ENCODE measurements around the gene ASPN. TPM values are rescaled to one million over a fixed set of nuclear protein-coding genes. Genes with fewer than 3 reads are reported as not detected.

Gene ASPN
- total and polyA plus RNA-seq, 2 of the 13 experiments (the other 11 are each of a cell fraction or from before 2014, with no cell fraction given), result not detected

GRCh38 chr9:92529124-92529523 lies 46.8 kb upstream of the ASPN start:
- Histone ChIP-seq H4K20me1 (ENCODE audit: insufficient read depth, low read length) (no peaks in the 10 kb centered on the region), H3K4me1 (ENCODE audit: insufficient read depth, low read length) (peaks cover 3% of the 10 kb centered on the region), H3K27me3 (ENCODE audit: control insufficient read depth in 1 of 2, insufficient read depth in 2 of 2, low read length in 2 of 2) (no peaks in the 10 kb centered on the region), H3K79me2 (ENCODE audit: insufficient read depth, low read length) (no peaks in the 10 kb centered on the region), H3K27ac (ENCODE audit: extremely low read length, insufficient read depth, low read length) (no peak overlapping the region), H3K4me3 (replicated peaks in 1 of 3; ENCODE audit: insufficient read depth in 1 of 3, low read depth in 2 of 3, low read length in 3 of 3) (no peak overlapping the region), H3K9ac (ENCODE audit: insufficient read depth, low read depth, low read length) (no peak overlapping the region), H3K36me3 (replicated peaks in 1 of 2; ENCODE audit: control insufficient read depth in 1 of 2, insufficient read depth in 2 of 2, low read length in 2 of 2) (no peaks in the 10 kb centered on the region), H3K4me2 (ENCODE audit: low read depth, low read length) (no peak overlapping the region), H3K9me3 (ENCODE audit: low read length) (no peaks in the 10 kb centered on the region), H2AFZ (ENCODE audit: low read length) (no peak overlapping the region)
- no peak for DNase-seq (ENCODE audit: low spot score)
- POLR2A ChIA-PET, result no interaction called here
- CTCF ChIA-PET (ENCODE audit: low intra/inter-chr PET ratio, low total read pairs), result no interaction called here
- intact Hi-C loops (cut with micrococcal nuclease; ENCODE audit: unreplicated experiment) (no loop called here), in situ Hi-C loops (cut with HindIII; ENCODE audit: extremely low pct_ligation_motif_present, low pct_unique_long_range_greater_than_20kb) (no loop called here)
- FAIRE-seq, result no peak
- BruUV-seq (replicated peaks), result no TSS peak
- no peak for TF ChIP-seq ARHGAP35 (CRISPR knock-in tag; IDR thresholded peaks at IDR 0.05; ENCODE audit: borderline replicate concordance)
- TF ChIP-seq, protein P1, sequence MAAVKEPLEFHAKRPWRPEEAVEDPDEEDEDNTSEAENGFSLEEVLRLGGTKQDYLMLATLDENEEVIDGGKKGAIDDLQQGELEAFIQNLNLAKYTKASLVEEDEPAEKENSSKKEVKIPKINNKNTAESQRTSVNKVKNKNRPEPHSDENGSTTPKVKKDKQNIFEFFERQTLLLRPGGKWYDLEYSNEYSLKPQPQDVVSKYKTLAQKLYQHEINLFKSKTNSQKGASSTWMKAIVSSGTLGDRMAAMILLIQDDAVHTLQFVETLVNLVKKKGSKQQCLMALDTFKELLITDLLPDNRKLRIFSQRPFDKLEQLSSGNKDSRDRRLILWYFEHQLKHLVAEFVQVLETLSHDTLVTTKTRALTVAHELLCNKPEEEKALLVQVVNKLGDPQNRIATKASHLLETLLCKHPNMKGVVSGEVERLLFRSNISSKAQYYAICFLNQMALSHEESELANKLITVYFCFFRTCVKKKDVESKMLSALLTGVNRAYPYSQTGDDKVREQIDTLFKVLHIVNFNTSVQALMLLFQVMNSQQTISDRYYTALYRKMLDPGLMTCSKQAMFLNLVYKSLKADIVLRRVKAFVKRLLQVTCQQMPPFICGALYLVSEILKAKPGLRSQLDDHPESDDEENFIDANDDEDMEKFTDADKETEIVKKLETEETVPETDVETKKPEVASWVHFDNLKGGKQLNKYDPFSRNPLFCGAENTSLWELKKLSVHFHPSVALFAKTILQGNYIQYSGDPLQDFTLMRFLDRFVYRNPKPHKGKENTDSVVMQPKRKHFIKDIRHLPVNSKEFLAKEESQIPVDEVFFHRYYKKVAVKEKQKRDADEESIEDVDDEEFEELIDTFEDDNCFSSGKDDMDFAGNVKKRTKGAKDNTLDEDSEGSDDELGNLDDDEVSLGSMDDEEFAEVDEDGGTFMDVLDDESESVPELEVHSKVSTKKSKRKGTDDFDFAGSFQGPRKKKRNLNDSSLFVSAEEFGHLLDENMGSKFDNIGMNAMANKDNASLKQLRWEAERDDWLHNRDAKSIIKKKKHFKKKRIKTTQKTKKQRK (IDR thresholded peaks at IDR 0.05; ENCODE audit: low read length), result no peak
- TF ChIP-seq CENPT (CRISPR knock-in tag; IDR thresholded peaks at IDR 0.05; ENCODE audit: low read depth), result no peak
- TF ChIP-seq ZNF138 (CRISPR knock-in tag; IDR thresholded peaks at IDR 0.05; ENCODE audit: low read depth), result no peak
- TF ChIP-seq POGZ (CRISPR knock-in tag; IDR thresholded peaks at IDR 0.05), result no peak
- TF ChIP-seq KLF13 (CRISPR knock-in tag; IDR thresholded peaks at IDR 0.05), result no peak
- TF ChIP-seq ZNF557 (CRISPR knock-in tag; IDR thresholded peaks at IDR 0.05), result no peak
- TF ChIP-seq ARID2 (CRISPR knock-in tag; IDR thresholded peaks at IDR 0.05; ENCODE audit: borderline replicate concordance), result no peak
- TF ChIP-seq ZNF12 (CRISPR knock-in tag; IDR thresholded peaks at IDR 0.05), result no peak
- 86% methylated on average over 3 of the region's 3 CpGs for WGBS (ENCODE audit: low lambda C conversion rate)
- no peak for ATAC-seq

All from HepG2 (cell line).